Thyroid gland (tissue), 4 donors: ENCODE measurements around the gene CDC42EP2.

ENCODE experiments used
- CTCF ChIP-seq, 6 experiments: fragments of 200-600 bp in 3 of 6; fragments of 450-650 bp in 3 of 6; sonication (generic) in 3 of 6; IDR thresholded peaks; one replicate each; pipeline ENCODE4 v1.5.1; 2016 to 2019; ENCODE audit warnings: antibody characterized with exemption in 6 of 6, mild to moderate bottlenecking in 2 of 6, inconsistent platforms in 1 of 6, moderate library complexity in 1 of 6
- POLR2A ChIP-seq, 2 donors: fragments of 450-650 bp; IDR thresholded peaks; one replicate each; pipeline ENCODE4 v1.6.1; 2017; ENCODE audit warnings: antibody characterized with exemption in 2 of 2, mild to moderate bottlenecking in 2 of 2, moderate library complexity in 1 of 2

- TF ChIP-seq POLR2A (IDR thresholded peaks at IDR 0.05) (no peak), CTCF (IDR thresholded peaks at IDR 0.05) (no peak)
These were observed 21.8 kb upstream of the CDC42EP2 start for GRCh38 chr11:65292890-65293289.
